AG04449 (cell line): ENCODE results near the gene FAM240B.

Experiments
- CTCF ChIA-PET: fragments of 350-600 bp; formaldehyde crosslinking; extraction: SDS; loops from one replicate; lab custom pipeline; 2021; ENCODE audit warnings: antibody characterized with exemption; lab: Yijun Ruan, JAX
- POLR2A ChIA-PET: fragments of 400-600, 350-600 bp; formaldehyde crosslinking; extraction: SDS; loops from one replicate; lab custom pipeline; 2020; ENCODE audit warnings: antibody characterized with exemption, inconsistent platforms; lab: Yijun Ruan, JAX
- DNase-seq: peaks from one replicate; pipeline ENCODE4 v3.0.0-alpha.2; 2010; ENCODE audit warnings: low read depth, low spot score
- H3K4me3 ChIP-seq: 2 replicates; pipeline ENCODE4 v1.5.1; 2011; ENCODE audit warnings: low read depth, mild to moderate bottlenecking, control low read depth, low read length
- TF ChIP-seq, protein P1 (sequence below): IDR thresholded peaks from one replicate; pipeline ENCODE4 v1.5.1; 2011; ENCODE audit warnings: mild to moderate bottlenecking, moderate library complexity, low read length, control low read depth, inconsistent platforms; ENCODE audit not compliant: insufficient read depth; ENCODE audit errors: missing control alignments

Gene FAM240B

DNA sequence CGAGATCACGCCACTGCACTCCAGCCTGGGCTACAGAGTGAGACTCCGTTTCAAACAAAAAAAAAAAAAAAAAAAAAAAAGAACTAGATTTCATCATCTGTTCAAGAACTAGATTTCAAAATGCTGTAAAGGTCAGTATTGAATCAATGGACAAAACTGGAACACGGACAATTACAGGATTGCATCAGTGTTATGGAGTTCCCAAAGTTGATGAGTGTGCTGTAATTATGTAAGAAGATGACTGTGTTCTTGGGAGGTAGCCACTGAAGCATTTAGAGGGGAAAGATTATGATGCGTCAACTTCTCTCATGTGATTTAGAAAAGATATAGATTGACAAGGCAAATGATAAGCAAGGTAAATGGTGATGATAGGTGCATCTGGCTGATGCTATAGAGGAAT, 6.5 kb downstream of the FAM240B start:
- no peak for DNase-seq
- CTCF ChIA-PET, result no interaction called here
- TF ChIP-seq, protein P1, sequence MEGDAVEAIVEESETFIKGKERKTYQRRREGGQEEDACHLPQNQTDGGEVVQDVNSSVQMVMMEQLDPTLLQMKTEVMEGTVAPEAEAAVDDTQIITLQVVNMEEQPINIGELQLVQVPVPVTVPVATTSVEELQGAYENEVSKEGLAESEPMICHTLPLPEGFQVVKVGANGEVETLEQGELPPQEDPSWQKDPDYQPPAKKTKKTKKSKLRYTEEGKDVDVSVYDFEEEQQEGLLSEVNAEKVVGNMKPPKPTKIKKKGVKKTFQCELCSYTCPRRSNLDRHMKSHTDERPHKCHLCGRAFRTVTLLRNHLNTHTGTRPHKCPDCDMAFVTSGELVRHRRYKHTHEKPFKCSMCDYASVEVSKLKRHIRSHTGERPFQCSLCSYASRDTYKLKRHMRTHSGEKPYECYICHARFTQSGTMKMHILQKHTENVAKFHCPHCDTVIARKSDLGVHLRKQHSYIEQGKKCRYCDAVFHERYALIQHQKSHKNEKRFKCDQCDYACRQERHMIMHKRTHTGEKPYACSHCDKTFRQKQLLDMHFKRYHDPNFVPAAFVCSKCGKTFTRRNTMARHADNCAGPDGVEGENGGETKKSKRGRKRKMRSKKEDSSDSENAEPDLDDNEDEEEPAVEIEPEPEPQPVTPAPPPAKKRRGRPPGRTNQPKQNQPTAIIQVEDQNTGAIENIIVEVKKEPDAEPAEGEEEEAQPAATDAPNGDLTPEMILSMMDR, result no peak
- no peak overlapping the region for H3K4me3 ChIP-seq
- POLR2A ChIA-PET, result no interaction called here

DNA sequence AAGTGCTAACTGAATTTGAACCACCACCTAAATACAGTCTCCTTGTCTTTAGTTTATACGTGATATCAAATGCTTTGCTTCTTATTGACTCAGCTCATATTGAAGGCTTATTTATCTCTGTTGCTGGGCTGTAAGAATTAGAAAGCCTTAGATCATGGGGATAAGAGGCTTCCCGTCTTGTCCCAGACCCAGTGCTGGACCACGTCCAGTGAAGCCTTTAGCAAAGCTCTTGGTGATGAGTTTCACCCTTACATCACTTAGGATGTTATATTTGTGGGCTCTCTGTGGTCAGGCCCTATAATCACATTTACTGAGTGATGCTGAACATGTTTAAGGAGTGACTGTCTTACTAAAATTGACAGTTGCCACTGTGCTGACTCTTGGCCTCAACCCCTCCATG, 11.2 kb downstream of the FAM240B start:
- no peak overlapping the region for H3K4me3 ChIP-seq
- no peak for DNase-seq
- ChIA-PET CTCF (no interaction called here), POLR2A (no interaction called here)
- TF ChIP-seq, protein P1, result no peak

- ChIA-PET CTCF (no interaction called here), POLR2A (no interaction called here)
- TF ChIP-seq, protein P1, result peak; percentile 4
- H3K4me3 ChIP-seq, result no peak overlapping the region
- no peak for DNase-seq
These were observed 11.9 kb downstream of the FAM240B start for GRCh38 chr9:38707885-38708637.

- ChIA-PET CTCF (no interaction called here), POLR2A (no interaction called here)
- TF ChIP-seq, protein P1, result no peak
- no peak for DNase-seq
- no peak overlapping the region for H3K4me3 ChIP-seq
These were observed 13.4 kb downstream of the FAM240B start for GRCh38 chr9:38706493-38706892.

GRCh38 chr9:38705917-38706316, 14.0 kb downstream of the FAM240B start:
- TF ChIP-seq, protein P1, result no peak
- no peak for DNase-seq
- H3K4me3 ChIP-seq, result no peak overlapping the region
- ChIA-PET POLR2A (no interaction called here), CTCF (no interaction called here)

- no peak for DNase-seq
- TF ChIP-seq, protein P1, result no peak
- ChIA-PET POLR2A (no interaction called here), CTCF (no interaction called here)
- H3K4me3 ChIP-seq, result no peak overlapping the region
These were observed 19.2 kb downstream of the FAM240B start for GRCh38 chr9:38700695-38701094.
